Left ventricle myocardium inferior (tissue), 1 donor: ENCODE data around the gene CYGB. TPM values are rescaled to one million over a fixed set of nuclear protein-coding genes. Genes with fewer than 3 reads are reported as not detected.

Source experiments
- DNase-seq: peaks from one replicate; pipeline ENCODE4 v3.0.0-alpha.2; 2020
- H3K27ac ChIP-seq: fragments of 200-600 bp; replicated peaks from 2 replicates; pipeline ENCODE4 v1.8.0; 2021
- H3K27me3 ChIP-seq: fragments of 200-600 bp; 2 replicates; pipeline ENCODE4 v1.8.0; 2021; ENCODE audit warnings: low read depth
- H3K36me3 ChIP-seq: fragments of 200-600 bp; 2 replicates; pipeline ENCODE4 v1.8.0; 2021
- H3K4me1 ChIP-seq: fragments of 200-600 bp; 2 replicates; pipeline ENCODE4 v1.8.0; 2021
- H3K4me3 ChIP-seq: fragments of 200-600 bp; 2 replicates; pipeline ENCODE4 v1.8.0; 2021; ENCODE audit warnings: mild to moderate bottlenecking, moderate library complexity
- H3K9me3 ChIP-seq: fragments of 200-600 bp; replicated peaks from 2 replicates; pipeline ENCODE4 v1.8.0; 2021
- CTCF ChIP-seq: fragments of 200-600 bp; IDR thresholded peaks from 2 replicates; pipeline ENCODE4 v1.8.0; 2021; ENCODE audit warnings: antibody characterized with exemption, mild to moderate bottlenecking, borderline replicate concordance
- intact Hi-C: fragments of 100-400 bp; cut with micrococcal nuclease; formaldehyde crosslinking; loops from one replicate; pipeline ENCODE4 v1.11.0; 2022
- total RNA-seq: library from RNA; stranded (reverse); fragmentation: NEBNext Ultra II Directional; extraction: Animal tissue kit (Norgen Biotek cat#: 25700); gene quantifications from one replicate; pipeline ENCODE4 v1.2.1, GENCODE V29; 2021
- donor health status: DM: no; HTN: yes; CAD: no; lungs with severe emphysema.

Gene CYGB
- total RNA-seq, 1 donor from 2014 or later: 24.1 TPM

DNA sequence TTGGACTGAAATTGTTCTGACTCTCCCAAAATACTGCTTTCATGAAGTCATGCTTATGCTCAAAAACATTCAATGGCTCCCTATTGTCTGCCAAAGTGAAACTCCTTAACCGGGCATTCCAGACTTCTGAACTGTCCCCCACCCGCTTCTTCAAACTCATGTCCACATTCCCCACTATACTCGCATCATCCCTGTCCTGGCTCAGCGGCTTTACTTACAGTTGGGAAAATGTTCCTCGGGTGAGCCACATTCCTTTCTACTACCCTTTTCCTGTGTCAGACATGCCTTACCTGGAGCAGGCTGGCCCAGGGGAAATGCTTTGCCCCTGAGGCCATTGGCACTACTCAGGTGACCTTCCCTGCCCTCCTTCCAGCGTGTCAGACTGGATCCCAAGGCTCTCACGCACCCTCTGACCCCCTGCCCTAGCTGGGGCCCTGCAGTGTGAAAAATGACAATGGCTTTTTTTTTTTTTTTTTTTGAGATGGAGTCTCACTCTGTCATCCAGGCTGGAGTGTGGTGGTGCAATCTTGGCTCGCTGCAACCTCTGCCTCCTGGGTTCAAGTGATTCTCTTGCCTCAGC is 5.3 kb downstream of the CYGB start:
- intact Hi-C loops: no loop called here
- Histone ChIP-seq H3K27me3 (peaks cover 4% of the 10 kb centered on the region), H3K9me3 (no peaks in the 10 kb centered on the region), H3K4me1 (peaks cover 92% of the 10 kb centered on the region), H3K4me3 (peak overlapping the region; percentile 9), H3K27ac (peak overlapping the region; percentile 98), H3K36me3 (no peaks in the 10 kb centered on the region)
- no peak for DNase-seq
- no peak for TF ChIP-seq CTCF

GRCh38 chr17:76531486-76532038 is 5.9 kb downstream of the CYGB start:
- peak overlapping the region; percentile 54 for H3K4me3 ChIP-seq

GRCh38 chr17:76530811-76531485 is 6.6 kb downstream of the CYGB start:
- no peak for DNase-seq
- H3K36me3 ChIP-seq: no peaks in the 10 kb centered on the region
- H3K4me1 ChIP-seq: peaks cover 87% of the 10 kb centered on the region
- no peak for TF ChIP-seq CTCF
- intact Hi-C loops: no loop called here
- no peaks in the 10 kb centered on the region for H3K27me3 ChIP-seq
- peak overlapping the region; percentile 54 for H3K4me3 ChIP-seq
- peak overlapping the region; percentile 98 for H3K27ac ChIP-seq
- H3K9me3 ChIP-seq: no peaks in the 10 kb centered on the region

More at GRCh38 chr17:76531486-76532038, 5.9 kb downstream of the CYGB start:
- TF ChIP-seq CTCF: no peak
- H3K36me3 ChIP-seq: no peaks in the 10 kb centered on the region
- intact Hi-C loops: no loop called here
- H3K27ac ChIP-seq: peak overlapping the region; percentile 98
- H3K4me1 ChIP-seq: peaks cover 89% of the 10 kb centered on the region
- no peaks in the 10 kb centered on the region for H3K27me3 ChIP-seq
- no peak for DNase-seq
- H3K9me3 ChIP-seq: no peaks in the 10 kb centered on the region

DNA sequence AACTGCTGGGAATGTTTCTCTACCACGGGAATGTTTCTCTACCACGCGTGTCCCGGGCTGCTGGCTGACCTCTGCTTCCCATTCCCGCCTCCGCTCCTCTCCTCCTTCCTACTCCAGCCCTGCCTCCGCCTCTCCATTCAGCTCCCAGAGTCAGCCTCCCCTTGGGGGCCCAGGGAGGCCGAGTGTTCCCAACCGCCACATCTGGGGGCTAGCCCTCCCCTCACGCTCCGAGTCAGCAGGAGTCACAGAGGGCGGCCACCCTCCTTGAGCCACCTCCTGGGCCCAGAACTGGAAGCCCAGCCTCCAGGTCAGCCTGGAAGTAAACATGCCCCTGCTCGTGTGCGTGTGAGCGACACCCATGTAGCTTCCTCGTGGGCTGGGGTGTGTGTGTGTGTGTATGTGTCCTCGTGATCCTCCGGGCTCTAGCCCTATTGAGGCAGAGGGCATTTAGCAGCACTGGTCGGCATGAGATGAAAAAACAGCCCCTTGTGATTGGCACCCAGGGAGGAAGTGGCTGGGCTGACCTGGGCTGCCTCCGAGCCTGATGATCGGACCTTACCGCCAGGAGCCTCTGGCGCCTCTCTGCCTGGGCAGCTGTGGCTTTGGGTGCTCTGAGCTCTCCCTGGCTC is 7.3 kb downstream of the CYGB start:
- Histone ChIP-seq H3K27ac (peak overlapping the region; percentile 98), H3K4me1 (peaks cover 84% of the 10 kb centered on the region), H3K36me3 (no peaks in the 10 kb centered on the region), H3K27me3 (no peaks in the 10 kb centered on the region), H3K4me3 (peak overlapping the region; percentile 54), H3K9me3 (no peaks in the 10 kb centered on the region)
- no peak for TF ChIP-seq CTCF
- intact Hi-C loops: no loop called here
- DNase-seq: no peak

GRCh38 chr17:76529224-76530094 is 8.1 kb downstream of the CYGB start:
- Histone ChIP-seq H3K27ac (peak overlapping the region; percentile 98), H3K4me1 (peaks cover 84% of the 10 kb centered on the region), H3K27me3 (no peaks in the 10 kb centered on the region), H3K9me3 (no peaks in the 10 kb centered on the region), H3K4me3 (peak overlapping the region; percentile 54), H3K36me3 (no peaks in the 10 kb centered on the region)
- peak; percentile 95 for DNase-seq
- intact Hi-C loops: loop anchor here (10.0 kb wide), 1 partner anchor 145 kb away; no protein-coding TSS in a partner anchor
- no peak for TF ChIP-seq CTCF
